Naive thymus-derived CD4-positive, alpha-beta T cell (primary cell): ENCODE data around the gene AGL. TPM values are rescaled to one million over a fixed set of nuclear protein-coding genes. Genes with fewer than 3 reads are reported as not detected.
A peak's percentile ranks its signal among the peaks of the same experiment; 100 is the strongest.
"Not testable (repeated sequence)": the region's sequence is repeated elsewhere in the genome, so short reads cannot be mapped to it uniquely, and the experiment has no call there.

Source experiments
- ATAC-seq: fragments of 150-1000 bp; cut with Tn5 transposase; 2 replicates; pipeline ENCODE4 v1.10.0; 2021; ENCODE audit warnings: mild to moderate bottlenecking, moderate library complexity
- CTCF ChIA-PET: fragments of 350-600 bp; sonication (Branson Sonifier 250); formaldehyde crosslinking; loops from one replicate; lab custom pipeline; 2021; ENCODE audit warnings: antibody characterized with exemption; lab: Charles Lee
- POLR2A ChIA-PET: fragments of 350-600 bp; sonication (Branson Sonifier 250); formaldehyde crosslinking; loops from one replicate; lab custom pipeline; 2021; ENCODE audit warnings: antibody characterized with exemption, inconsistent platforms; lab: Charles Lee
- DNase-seq, 9 donors: peaks; one replicate each; pipeline versions ENCODE4 v3.0.0 to v3.0.0-alpha.2; 2020 to 2022; ENCODE audit warnings: mixed read lengths in 1 of 9
- H3K27ac ChIP-seq: one replicate; pipeline ENCODE4 v1.7.0; 2013; ENCODE audit warnings: mild to moderate bottlenecking, low read depth, low read length, moderate library complexity
- H3K27me3 ChIP-seq, 2 donors: one replicate each; pipeline ENCODE4 v1.7.0; 2013; ENCODE audit warnings: low read length in 2 of 2, mild to moderate bottlenecking in 2 of 2, moderate library complexity in 2 of 2; ENCODE audit not compliant: control insufficient read depth in 2 of 2, insufficient read depth in 2 of 2
- H3K36me3 ChIP-seq, 3 experiments: 1 replicate in 2 of 3; 2 replicates in 1 of 3; pipeline ENCODE4 v1.7.0; 2013; ENCODE audit warnings: low read length in 3 of 3, mild to moderate bottlenecking in 3 of 3, moderate library complexity in 1 of 3; ENCODE audit not compliant: insufficient read depth in 3 of 3, control insufficient read depth in 2 of 3
- H3K4me1 ChIP-seq, 2 donors: one replicate each; pipeline ENCODE4 v1.7.0; 2013; ENCODE audit warnings: low read length in 2 of 2, mild to moderate bottlenecking in 2 of 2, moderate library complexity in 1 of 2; ENCODE audit not compliant: control insufficient read depth in 2 of 2, insufficient read depth in 2 of 2
- H3K4me3 ChIP-seq: 2 replicates; pipeline ENCODE4 v1.7.0; 2013; ENCODE audit warnings: mild to moderate bottlenecking, low read length
- H3K9me3 ChIP-seq, 3 experiments: 1 replicate in 2 of 3; 2 replicates in 1 of 3; pipeline ENCODE4 v1.7.0; 2013; ENCODE audit warnings: low read length in 3 of 3; ENCODE audit not compliant: control insufficient read depth in 2 of 3
- H3K27ac Mint-ChIP-seq, 9 donors: one replicate each; pipeline ENCODE4 v1.8.0; 2020 to 2022; ENCODE audit warnings: mixed read lengths in 9 of 9, mild to moderate bottlenecking in 8 of 9, moderate library complexity in 5 of 9, inconsistent platforms in 2 of 9
- H3K27me3 Mint-ChIP-seq, 5 donors: one replicate each; pipeline ENCODE4 v1.8.0; 2021 to 2022; ENCODE audit warnings: mixed read lengths in 5 of 5, mild to moderate bottlenecking in 1 of 5
- H3K36me3 Mint-ChIP-seq, 5 donors: one replicate each; pipeline ENCODE4 v1.8.0; 2020 to 2022; ENCODE audit warnings: mixed read lengths in 5 of 5, mild to moderate bottlenecking in 3 of 5, inconsistent platforms in 1 of 5
- H3K4me1 Mint-ChIP-seq, 7 donors: one replicate each; pipeline ENCODE4 v1.8.0; 2020 to 2022; ENCODE audit warnings: mixed read lengths in 7 of 7, mild to moderate bottlenecking in 3 of 7, inconsistent platforms in 1 of 7
- H3K4me3 Mint-ChIP-seq, 10 donors: one replicate each; pipeline ENCODE4 v1.8.0; 2020 to 2022; ENCODE audit warnings: mild to moderate bottlenecking in 10 of 10, mixed read lengths in 10 of 10, moderate library complexity in 6 of 10, inconsistent platforms in 2 of 10
- H3K9me3 Mint-ChIP-seq, 11 donors: one replicate each; pipeline ENCODE4 v1.8.0; 2020 to 2022; ENCODE audit warnings: mixed read lengths in 11 of 11, mild to moderate bottlenecking in 4 of 11, inconsistent platforms in 1 of 11, moderate library complexity in 1 of 11
- intact Hi-C, 2 donors: fragments of 100-400 bp; cut with micrococcal nuclease; formaldehyde crosslinking; loops; one replicate each; pipeline ENCODE4 v1.15.1; 2023
- polyA plus RNA-seq, 2 donors: library from polyadenylated mRNA; unstranded; fragments of 300-500 nt; fragmentation: Illumina TruSeq; gene quantifications; one replicate each; pipeline ENCODE4 v1.2.3, GENCODE V29; 2021
- total RNA-seq, 6 experiments: library from RNA in 5 of 6; stranded (reverse) in 5 of 6; gene quantifications; 1 replicate in 5 of 6; 2 replicates in 1 of 6; pipeline ENCODE4 v1.2.3 and lab custom pipeline; 2021 to 2026

Gene AGL
- total and polyA plus RNA-seq, 7 experiments from 2014 or later, result 10.8 to 20.1 (median 12.5) TPM

DNA sequence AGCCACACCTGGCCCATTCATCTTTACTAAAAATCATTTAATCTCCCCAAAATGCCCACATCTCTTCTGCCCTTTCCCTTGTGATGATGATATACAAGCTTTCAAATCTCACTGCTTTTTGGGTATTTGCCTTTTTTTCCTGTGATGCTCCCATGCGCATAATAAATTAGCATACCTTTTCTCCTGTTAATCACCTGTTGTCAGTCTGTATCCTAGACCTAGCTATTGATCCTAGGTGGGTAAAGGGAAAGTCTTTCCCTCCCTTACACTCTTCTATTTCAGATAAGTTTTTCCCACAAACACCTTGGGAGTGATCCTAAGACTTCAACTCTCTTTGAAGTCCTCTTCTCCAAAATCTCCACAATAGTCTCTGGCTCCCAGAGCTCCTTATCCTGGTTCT, 107.7 kb downstream of the AGL start:
- ATAC-seq (no peak), DNase-seq (no peak)
- no peaks in the 10 kb centered on the region for H3K4me1 Mint-ChIP-seq
- no peak overlapping the region for H3K27ac ChIP-seq
- H3K27ac Mint-ChIP-seq, result no peak overlapping the region
- CTCF ChIA-PET, result no interaction called here
- H3K9me3 ChIP-seq, result no peaks in the 10 kb centered on the region
- no peak overlapping the region for H3K4me3 Mint-ChIP-seq
- H3K27me3 Mint-ChIP-seq, result no peaks in the 10 kb centered on the region
- intact Hi-C loops, result no loop called here
- H3K4me3 ChIP-seq, result no peak overlapping the region
- H3K9me3 Mint-ChIP-seq, result peaks cover 0 to 5% (median 0%) of the 10 kb centered on the region in 11 donors
- no peaks in the 10 kb centered on the region for H3K36me3 ChIP-seq
- no peaks in the 10 kb centered on the region for H3K36me3 Mint-ChIP-seq
- no peaks in the 10 kb centered on the region for H3K4me1 ChIP-seq
- no peaks in the 10 kb centered on the region for H3K27me3 ChIP-seq
- POLR2A ChIA-PET, result no interaction called here

- CTCF ChIA-PET, H3K36me3 Mint-ChIP-seq: not testable (repeated sequence)
These were observed 109.1 kb downstream of the AGL start for GRCh38 chr1:99959189-99959705.

GRCh38 chr1:99960260-99960659, 110.1 kb downstream of the AGL start:
- ATAC-seq, H3K4me1 Mint-ChIP-seq, H3K27me3 ChIP-seq, POLR2A ChIA-PET, CTCF ChIA-PET, H3K27ac ChIP-seq, H3K36me3 Mint-ChIP-seq, H3K4me1 ChIP-seq, H3K4me3 Mint-ChIP-seq, H3K27ac Mint-ChIP-seq, H3K27me3 Mint-ChIP-seq, H3K36me3 ChIP-seq, H3K4me3 ChIP-seq, H3K9me3 ChIP-seq, H3K9me3 Mint-ChIP-seq, DNase-seq: not testable (repeated sequence)
- intact Hi-C loops, result loop anchor here in 1 of 2 donors (10.0 kb wide), 1 partner anchor 935 kb away; the partner anchor contains the start of genes EXTL2 and SLC30A7

More at GRCh38 chr1:99959189-99959705, 109.1 kb downstream of the AGL start:
- H3K4me1 Mint-ChIP-seq, H3K27me3 Mint-ChIP-seq, H3K4me3 ChIP-seq, H3K9me3 Mint-ChIP-seq, H3K27ac Mint-ChIP-seq, H3K9me3 ChIP-seq, ATAC-seq, POLR2A ChIA-PET, H3K27me3 ChIP-seq, H3K36me3 ChIP-seq, H3K27ac ChIP-seq, DNase-seq, H3K4me1 ChIP-seq, intact Hi-C loops, H3K4me3 Mint-ChIP-seq: not testable (repeated sequence)

DNA sequence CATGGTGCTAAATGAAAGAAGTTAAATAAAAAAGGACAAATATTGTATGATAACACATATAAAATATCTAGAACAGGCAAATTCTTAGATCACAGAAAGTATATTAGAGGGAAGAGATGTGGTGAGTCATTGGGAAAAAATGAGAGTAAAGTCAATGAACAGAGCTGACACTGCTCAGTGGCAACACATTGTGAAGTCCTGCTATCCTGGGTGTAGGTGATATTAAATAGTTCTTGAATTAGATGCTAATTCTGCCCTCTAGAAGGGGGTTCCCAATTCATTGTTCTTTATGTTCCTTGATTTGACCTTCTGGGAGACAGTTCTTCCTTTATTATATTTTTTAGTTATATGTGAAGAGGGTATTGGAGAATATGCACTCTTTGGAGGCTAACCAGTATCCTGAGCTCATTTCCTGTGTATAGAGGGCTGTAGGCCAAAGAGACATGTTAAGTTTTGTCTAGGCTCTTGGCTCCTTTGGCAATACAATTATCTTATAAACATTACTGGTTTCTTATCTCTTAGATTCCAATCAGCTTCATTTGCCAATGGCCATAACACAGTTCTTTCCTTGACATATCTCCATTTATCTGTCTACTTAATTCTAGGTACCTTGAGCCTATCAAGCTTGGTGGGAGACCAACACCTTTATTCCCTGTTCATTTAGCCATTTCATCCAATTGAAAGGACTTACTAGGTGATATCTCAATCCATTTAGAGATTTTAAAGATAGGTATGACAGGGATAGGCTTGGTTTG, 113.1 kb downstream of the AGL start:
- Mint-ChIP-seq H3K4me3 (no peak overlapping the region), H3K36me3 (peaks cover 0 to 1% (median 0%) of the 10 kb centered on the region in 5 donors), H3K27me3 (no peaks in the 10 kb centered on the region), H3K9me3 (peaks cover 0 to 5% (median 0%) of the 10 kb centered on the region in 11 donors), H3K27ac (no peak overlapping the region), H3K4me1 (peaks cover 0 to 4% (median 2%) of the 10 kb centered on the region in 7 donors)
- no peak overlapping the region for H3K4me3 ChIP-seq
- H3K27me3 ChIP-seq, result no peaks in the 10 kb centered on the region
- ATAC-seq (no peak), DNase-seq (no peak)
- H3K4me1 ChIP-seq, result no peaks in the 10 kb centered on the region
- POLR2A ChIA-PET, result no interaction called here
- no peak overlapping the region for H3K27ac ChIP-seq
- CTCF ChIA-PET, result no interaction called here
- no peaks in the 10 kb centered on the region for H3K9me3 ChIP-seq
- intact Hi-C loops, result loop anchor here in 1 of 2 donors (10.0 kb wide), 1 partner anchor 932 kb away; the partner anchor contains the start of genes EXTL2 and SLC30A7
- no peaks in the 10 kb centered on the region for H3K36me3 ChIP-seq

DNA sequence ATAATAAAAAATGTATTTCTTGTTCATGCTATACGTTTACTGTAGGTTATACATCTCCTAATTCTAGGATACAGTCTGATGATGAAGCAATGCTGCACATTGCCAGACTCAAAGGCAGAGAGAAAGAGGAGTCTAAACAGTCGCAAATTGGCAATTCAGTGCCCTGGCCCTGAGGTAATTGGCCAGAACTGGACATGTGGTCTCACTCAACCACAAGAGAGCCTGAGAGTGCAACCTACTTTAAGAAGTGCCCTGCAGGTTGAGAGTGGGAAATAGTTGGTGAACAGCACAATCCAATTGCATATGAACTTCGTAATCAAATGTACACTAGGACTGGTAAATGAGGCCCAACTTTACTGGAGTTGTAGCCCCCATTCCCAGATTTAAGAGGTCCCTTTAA, 114.6 kb downstream of the AGL start:
- H3K27ac Mint-ChIP-seq, result no peak overlapping the region
- Histone ChIP-seq H3K4me1 (peaks cover 0 to 10% of the 10 kb centered on the region in 2 donors), H3K27me3 (no peaks in the 10 kb centered on the region), H3K9me3 (no peaks in the 10 kb centered on the region), H3K4me3 (no peak overlapping the region), H3K36me3 (no peaks in the 10 kb centered on the region), H3K27ac (no peak overlapping the region)
- intact Hi-C loops, result loop anchor here in 1 of 2 donors (10.0 kb wide), 1 partner anchor 930 kb away; the partner anchor contains the start of genes EXTL2 and SLC30A7
- H3K4me3 Mint-ChIP-seq, result no peak overlapping the region
- DNase-seq (no peak), ATAC-seq (no peak)
- H3K9me3 Mint-ChIP-seq, result peaks cover 0 to 9% (median 0%) of the 10 kb centered on the region in 11 donors
- peaks cover 7 to 19% (median 17%) of the 10 kb centered on the region in 7 donors for H3K4me1 Mint-ChIP-seq
- no peaks in the 10 kb centered on the region for H3K27me3 Mint-ChIP-seq
- CTCF ChIA-PET, result interaction anchor here (1.2 kb wide), 1 partner anchor 169 kb away, joined by 3 read pairs; the partner anchor contains the start of gene TRMT13
- peaks cover 0 to 3% (median 0%) of the 10 kb centered on the region in 5 donors for H3K36me3 Mint-ChIP-seq
- POLR2A ChIA-PET, result no interaction called here

DNA sequence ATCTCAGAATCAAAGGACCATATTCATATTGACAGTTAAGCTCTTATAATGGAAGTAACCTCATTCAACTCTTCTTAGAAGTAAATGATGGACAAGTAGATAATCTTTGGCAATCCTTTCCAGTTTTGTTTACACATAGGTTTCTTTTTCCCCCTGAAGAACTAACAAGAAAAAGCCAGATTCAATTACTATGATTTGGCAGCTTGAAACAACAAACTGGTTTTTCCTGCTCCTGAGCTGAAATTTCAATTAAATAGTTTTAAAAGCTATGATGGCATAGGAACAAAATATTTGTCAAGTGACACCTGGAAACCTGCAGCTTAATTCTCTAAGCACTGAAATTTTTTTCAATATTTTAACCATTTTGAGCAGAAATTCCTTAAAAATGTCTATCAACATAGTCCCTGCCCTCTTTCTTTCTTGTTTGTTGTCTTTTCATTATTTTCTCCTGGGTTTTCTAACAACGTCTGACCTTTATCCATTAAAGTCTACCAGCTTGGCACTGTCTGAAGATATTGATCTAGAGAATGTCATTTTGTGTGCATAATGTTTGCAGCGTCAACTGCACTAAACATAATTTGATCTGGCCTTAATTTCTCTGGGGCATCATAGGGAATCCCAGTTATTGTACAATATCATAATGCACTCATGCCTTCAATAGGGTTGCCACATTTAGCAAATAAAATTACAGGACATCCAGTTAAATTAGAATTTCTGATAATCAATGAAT, 115.7 kb downstream of the AGL start:
- Mint-ChIP-seq H3K27ac (peak overlapping the region in 2 of 9 donors; percentile 3 to 19), H3K27me3 (no peaks in the 10 kb centered on the region), H3K36me3 (peaks cover 0 to 3% (median 0%) of the 10 kb centered on the region in 5 donors), H3K4me1 (peaks cover 10 to 27% (median 25%) of the 10 kb centered on the region in 7 donors), H3K9me3 (peaks cover 0 to 4% (median 0%) of the 10 kb centered on the region in 11 donors), H3K4me3 (no peak overlapping the region)
- Histone ChIP-seq H3K36me3 (peaks cover 0 to 3% (median 0%) of the 10 kb centered on the region in 3 experiments), H3K27ac (no peak overlapping the region), H3K27me3 (no peaks in the 10 kb centered on the region), H3K4me3 (no peak overlapping the region), H3K9me3 (no peaks in the 10 kb centered on the region), H3K4me1 (peaks cover 3 to 12% of the 10 kb centered on the region in 2 donors)
- no peak for ATAC-seq
- intact Hi-C loops, result loop anchor here in 1 of 2 donors (10.0 kb wide), 1 partner anchor 929 kb away; the partner anchor contains the start of genes EXTL2 and SLC30A7
- DNase-seq, result no peak
- CTCF ChIA-PET, result no interaction called here
- POLR2A ChIA-PET, result no interaction called here
